ENCODE measurements around the gene EFCAB13. TPM values are rescaled to one million over a fixed set of nuclear protein-coding genes. Genes with fewer than 3 reads are reported as not detected.

Gene EFCAB13
- total RNA-seq, 4 donors from 2014 or later, result 6.0 to 12.7 (median 8.1) TPM

- Histone ChIP-seq H3K36me3 (no peaks in the 10 kb centered on the region), H3K27me3 (no peaks in the 10 kb centered on the region), H3K27ac (no peak overlapping the region), H3K9me3 (no peaks in the 10 kb centered on the region), H3K4me3 (no peak overlapping the region), H3K4me1 (no peaks in the 10 kb centered on the region)
- intact Hi-C loops (cut with DNase I; ENCODE audit: low total_unique reads), result no loop called here
- TF ChIP-seq, protein P1, sequence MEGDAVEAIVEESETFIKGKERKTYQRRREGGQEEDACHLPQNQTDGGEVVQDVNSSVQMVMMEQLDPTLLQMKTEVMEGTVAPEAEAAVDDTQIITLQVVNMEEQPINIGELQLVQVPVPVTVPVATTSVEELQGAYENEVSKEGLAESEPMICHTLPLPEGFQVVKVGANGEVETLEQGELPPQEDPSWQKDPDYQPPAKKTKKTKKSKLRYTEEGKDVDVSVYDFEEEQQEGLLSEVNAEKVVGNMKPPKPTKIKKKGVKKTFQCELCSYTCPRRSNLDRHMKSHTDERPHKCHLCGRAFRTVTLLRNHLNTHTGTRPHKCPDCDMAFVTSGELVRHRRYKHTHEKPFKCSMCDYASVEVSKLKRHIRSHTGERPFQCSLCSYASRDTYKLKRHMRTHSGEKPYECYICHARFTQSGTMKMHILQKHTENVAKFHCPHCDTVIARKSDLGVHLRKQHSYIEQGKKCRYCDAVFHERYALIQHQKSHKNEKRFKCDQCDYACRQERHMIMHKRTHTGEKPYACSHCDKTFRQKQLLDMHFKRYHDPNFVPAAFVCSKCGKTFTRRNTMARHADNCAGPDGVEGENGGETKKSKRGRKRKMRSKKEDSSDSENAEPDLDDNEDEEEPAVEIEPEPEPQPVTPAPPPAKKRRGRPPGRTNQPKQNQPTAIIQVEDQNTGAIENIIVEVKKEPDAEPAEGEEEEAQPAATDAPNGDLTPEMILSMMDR (IDR thresholded peaks at IDR 0.05), result no peak
- TF ChIP-seq EP300 (IDR thresholded peaks at IDR 0.05; ENCODE audit: low read depth) (no peak), POLR2AphosphoS5 (IDR thresholded peaks at IDR 0.05) (no peak), POLR2A (IDR thresholded peaks at IDR 0.05) (no peak)
- in situ Hi-C loops (cut with MboI; ENCODE audit: low pct_ligation_motif_present in 1 of 4, low pct_unique_long_range_greater_than_20kb in 1 of 4, low sequenced_read_pairs in 3 of 4), result no loop called here
- 61 to 91% methylated on average over 2 to 3 of the region's 3 CpGs for whole genome bisulfite sequencing, 2 donors (ENCODE audit: low coverage in 1 of 2)
- no peak for DNase-seq
Observed at GRCh38 chr17:47338026-47338425, 14.3 kb downstream of the EFCAB13 start.

- Histone ChIP-seq H3K9me3 (no peaks in the 10 kb centered on the region), H3K4me3 (no peak overlapping the region), H3K27me3 (no peaks in the 10 kb centered on the region), H3K27ac (no peak overlapping the region), H3K36me3 (no peaks in the 10 kb centered on the region), H3K4me1 (no peaks in the 10 kb centered on the region)
- in situ Hi-C loops (cut with MboI; ENCODE audit: low pct_ligation_motif_present in 1 of 4, low pct_unique_long_range_greater_than_20kb in 1 of 4, low sequenced_read_pairs in 3 of 4) (loop anchor here in 2 of 4 donors (25.0 kb wide), 1 partner anchor 259 kb away; no protein-coding TSS in a partner anchor), intact Hi-C loops (cut with DNase I; ENCODE audit: low total_unique reads) (no loop called here)
- TF ChIP-seq, protein P1 (IDR thresholded peaks at IDR 0.05), result no peak
- TF ChIP-seq POLR2AphosphoS5 (IDR thresholded peaks at IDR 0.05) (no peak), EP300 (IDR thresholded peaks at IDR 0.05; ENCODE audit: low read depth) (no peak), POLR2A (IDR thresholded peaks at IDR 0.05) (no peak)
- DNase-seq, result no peak
- 78% methylated on average over 1 of the region's 1 CpG; no CpG with 5 or more reads in 1 of the 2 donors for WGBS, 2 donors (ENCODE audit: low coverage in 1 of 2)
Observed at GRCh38 chr17:47352848-47353247, 29.1 kb downstream of the EFCAB13 start.

- TF ChIP-seq POLR2A (IDR thresholded peaks at IDR 0.05), result no peak
- TF ChIP-seq EP300 (IDR thresholded peaks at IDR 0.05; ENCODE audit: low read depth), result no peak
- TF ChIP-seq, protein P1 (IDR thresholded peaks at IDR 0.05), result no peak
- no peak for TF ChIP-seq POLR2AphosphoS5 (IDR thresholded peaks at IDR 0.05)
- Histone ChIP-seq H3K36me3 (no peaks in the 10 kb centered on the region), H3K27me3 (no peaks in the 10 kb centered on the region), H3K27ac (no peak overlapping the region), H3K9me3 (no peaks in the 10 kb centered on the region), H3K4me3 (no peak overlapping the region), H3K4me1 (no peaks in the 10 kb centered on the region)
- 80 to 93% methylated on average over 1 of the region's 1 CpG for WGBS, 2 donors (ENCODE audit: low coverage in 1 of 2)
- in situ Hi-C loops (cut with MboI; ENCODE audit: low pct_ligation_motif_present in 1 of 4, low pct_unique_long_range_greater_than_20kb in 1 of 4, low sequenced_read_pairs in 3 of 4), result loop anchor here in 2 of 4 donors (25.0 kb wide), 1 partner anchor 254 kb away; no protein-coding TSS in a partner anchor
- intact Hi-C loops (cut with DNase I; ENCODE audit: low total_unique reads), result no loop called here
- no peak for DNase-seq
Observed at GRCh38 chr17:47358652-47359051, 34.9 kb downstream of the EFCAB13 start.

- Histone ChIP-seq H3K36me3 (no peaks in the 10 kb centered on the region), H3K27ac (no peak overlapping the region), H3K4me3 (no peak overlapping the region), H3K9me3 (no peaks in the 10 kb centered on the region), H3K4me1 (no peaks in the 10 kb centered on the region), H3K27me3 (no peaks in the 10 kb centered on the region)
- intact Hi-C loops (cut with DNase I; ENCODE audit: low total_unique reads) (no loop called here), in situ Hi-C loops (cut with MboI; ENCODE audit: low pct_ligation_motif_present in 1 of 4, low pct_unique_long_range_greater_than_20kb in 1 of 4, low sequenced_read_pairs in 3 of 4) (loop anchor here in 2 of 4 donors (25.0 kb wide), 1 partner anchor 249 kb away; no protein-coding TSS in a partner anchor)
- DNase-seq, result no peak
- no peak for TF ChIP-seq POLR2A (IDR thresholded peaks at IDR 0.05)
- no peak for TF ChIP-seq EP300 (IDR thresholded peaks at IDR 0.05; ENCODE audit: low read depth)
- TF ChIP-seq, protein P1 (IDR thresholded peaks at IDR 0.05), result no peak
- TF ChIP-seq POLR2AphosphoS5 (IDR thresholded peaks at IDR 0.05), result no peak
- WGBS, 2 donors (ENCODE audit: low coverage in 1 of 2), result 87 to 94% methylated on average over 2 of the region's 2 CpGs
Observed at GRCh38 chr17:47363171-47363570, 39.4 kb downstream of the EFCAB13 start.

All from transverse colon (tissue), 4 donors.